HG02610 (cell line): ENCODE results near the gene PRR14.

Source experiments
- ATAC-seq: cut with Tn5 transposase; IDR thresholded peaks from one replicate; pipeline ENCODE4 v1.9.1; 2021; ENCODE audit warnings: mild to moderate bottlenecking, moderate library complexity; ENCODE audit not compliant: unreplicated experiment

Gene PRR14

GRCh38 chr16:30658731-30659506, 8.2 kb downstream of the PRR14 start:
- peak; percentile 45 for ATAC-seq

DNA sequence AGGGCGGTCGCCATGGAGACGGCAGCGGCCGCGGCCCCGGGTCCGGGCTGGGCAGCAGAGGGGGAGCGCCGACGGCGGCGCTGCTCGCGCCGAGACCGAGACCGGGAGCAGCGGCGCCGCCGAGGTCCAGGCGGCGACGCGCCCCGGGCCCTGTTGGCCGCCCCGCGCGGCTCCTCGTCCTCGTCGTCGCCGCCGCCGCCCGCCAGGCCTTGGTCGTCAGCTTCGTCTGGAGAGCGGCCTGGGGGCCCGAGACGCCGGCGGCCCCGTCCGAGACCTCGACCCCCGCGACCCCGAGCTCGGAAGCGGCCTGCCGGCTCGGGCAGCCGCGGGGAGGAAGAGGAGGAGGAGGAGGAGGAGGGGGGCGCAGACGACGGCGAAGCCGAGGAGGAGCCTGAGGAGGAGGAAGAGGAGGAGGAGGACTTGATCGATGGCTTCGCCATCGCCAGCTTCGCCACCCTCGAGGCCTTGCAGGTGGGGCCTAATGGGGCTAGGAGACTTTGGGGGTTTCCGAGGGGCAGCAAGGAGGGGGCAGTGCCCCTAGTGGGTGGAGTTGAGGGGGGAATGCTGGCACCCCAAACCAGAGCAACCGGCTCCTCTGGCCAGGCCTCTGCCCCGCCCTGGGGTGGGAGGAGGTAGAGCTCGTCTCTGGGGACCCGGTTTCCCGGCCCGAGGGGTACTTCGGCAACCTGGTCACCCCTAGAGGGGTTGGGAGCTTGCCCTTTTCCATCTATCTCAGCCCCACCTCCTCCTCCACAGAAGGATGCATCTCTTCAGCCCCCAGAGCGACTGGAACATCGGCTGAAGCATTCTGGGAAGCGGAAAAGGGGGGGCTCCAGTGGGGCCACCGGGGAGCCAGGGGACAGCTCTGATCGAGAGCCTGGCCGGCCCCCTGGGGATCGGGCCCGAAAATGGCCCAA, 9.0 kb downstream of the PRR14 start:
- no peak for ATAC-seq

GRCh38 chr16:30660424-30661261, 9.9 kb downstream of the PRR14 start:
- no peak for ATAC-seq

DNA sequence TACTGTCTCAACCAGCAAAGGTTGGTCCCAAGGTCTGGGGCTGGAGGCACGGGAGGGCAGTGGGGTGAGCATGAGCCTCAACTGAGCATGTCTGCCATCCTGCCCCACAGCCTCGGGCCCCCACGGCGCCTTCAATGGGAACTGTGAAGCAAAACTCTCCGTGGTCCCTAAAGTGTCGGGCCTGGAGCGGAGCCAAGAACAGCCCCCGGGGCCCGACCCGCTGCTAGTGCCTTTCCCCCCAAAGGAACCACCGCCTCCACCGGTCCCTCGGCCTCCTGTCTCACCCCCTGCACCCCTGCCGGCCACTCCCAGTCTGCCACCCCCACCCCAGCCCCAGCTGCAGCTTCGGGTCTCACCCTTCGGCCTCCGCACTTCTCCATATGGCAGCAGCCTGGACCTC, 11.7 kb downstream of the PRR14 start:
- no peak for ATAC-seq

DNA sequence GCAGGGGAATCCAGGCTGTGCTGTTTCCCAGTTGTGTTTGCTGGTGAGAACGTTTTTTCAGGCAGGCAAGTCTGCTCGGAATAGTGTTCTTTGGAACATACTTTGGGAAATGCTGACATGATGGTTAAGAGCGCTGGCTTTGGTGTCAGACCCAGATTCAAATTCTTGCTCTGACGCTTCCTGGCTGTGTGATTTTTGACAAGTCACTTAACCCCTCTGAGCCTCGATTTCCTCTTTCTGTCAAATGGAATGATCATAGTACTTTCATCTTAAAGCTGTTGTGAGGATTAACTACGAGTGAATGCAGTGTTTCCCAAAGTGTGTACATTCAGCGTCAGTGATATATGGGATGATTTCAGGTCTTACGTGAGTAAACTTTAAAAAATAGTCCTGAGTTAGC, 12.3 kb downstream of the PRR14 start:
- ATAC-seq = no peak

- ATAC-seq = no peak
Observed at GRCh38 chr16:30663820-30664219, 13.1 kb downstream of the PRR14 start.

- ATAC-seq = no peak
Observed at GRCh38 chr16:30664616-30665109, 13.9 kb downstream of the PRR14 start.

DNA sequence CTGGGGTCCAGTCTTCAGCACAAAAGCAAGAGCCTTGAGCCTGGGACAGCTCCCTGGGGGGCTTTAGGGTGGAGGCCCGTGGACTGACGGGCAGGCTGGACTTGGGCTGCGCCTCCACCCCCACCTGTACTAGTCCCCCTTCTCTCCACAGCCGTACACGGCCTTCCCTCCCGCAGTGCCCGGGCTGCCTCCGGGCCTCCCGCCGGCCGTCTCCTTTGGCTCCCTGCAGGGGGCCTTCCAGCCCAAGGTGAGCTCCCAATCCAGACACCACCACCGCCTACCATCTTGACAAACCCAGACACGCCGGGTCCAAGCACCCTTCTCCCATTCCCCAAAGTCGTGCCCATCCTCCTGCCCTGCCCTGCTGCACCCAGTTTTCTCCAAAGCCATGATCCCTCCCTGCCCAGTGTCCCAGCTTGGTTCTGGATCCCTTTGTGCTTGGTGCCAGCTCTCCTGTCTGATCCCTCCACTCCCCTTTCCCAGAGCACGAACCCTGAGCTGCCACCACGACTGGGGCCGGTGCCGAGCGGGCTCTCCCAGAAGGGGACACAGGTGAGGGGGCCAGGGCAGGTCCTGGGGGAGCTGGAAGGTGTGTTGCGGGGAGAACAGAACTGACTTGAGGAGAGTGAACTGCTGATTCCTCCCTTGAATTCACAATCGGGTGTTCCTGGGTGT, 14.5 kb downstream of the PRR14 start:
- ATAC-seq = no peak

GRCh38 chr16:30665830-30666190, 15.1 kb downstream of the PRR14 start:
- no peak for ATAC-seq

DNA sequence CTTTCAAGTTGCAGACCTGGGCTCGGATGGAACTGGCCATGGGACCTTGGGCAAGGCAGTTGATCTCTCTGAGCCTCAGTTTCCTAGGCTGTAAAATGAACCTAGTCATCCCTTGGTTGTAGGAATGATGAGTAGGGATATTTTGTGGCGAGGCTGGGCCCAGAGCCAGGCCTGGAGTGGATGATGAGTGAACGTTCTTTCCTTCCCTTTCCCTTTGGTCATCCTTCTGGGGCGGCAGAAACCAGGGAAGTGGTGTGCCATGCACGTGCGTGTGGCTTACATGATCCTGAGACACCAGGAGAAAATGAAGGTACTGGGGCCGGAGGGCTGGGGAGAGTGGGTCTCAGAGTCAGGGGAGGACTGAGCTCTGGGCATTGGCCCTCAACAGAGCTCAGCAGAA, 15.9 kb downstream of the PRR14 start:
- no peak for ATAC-seq

- ATAC-seq = no peak
Observed at GRCh38 chr16:30667361-30667905, 16.7 kb downstream of the PRR14 start.

DNA sequence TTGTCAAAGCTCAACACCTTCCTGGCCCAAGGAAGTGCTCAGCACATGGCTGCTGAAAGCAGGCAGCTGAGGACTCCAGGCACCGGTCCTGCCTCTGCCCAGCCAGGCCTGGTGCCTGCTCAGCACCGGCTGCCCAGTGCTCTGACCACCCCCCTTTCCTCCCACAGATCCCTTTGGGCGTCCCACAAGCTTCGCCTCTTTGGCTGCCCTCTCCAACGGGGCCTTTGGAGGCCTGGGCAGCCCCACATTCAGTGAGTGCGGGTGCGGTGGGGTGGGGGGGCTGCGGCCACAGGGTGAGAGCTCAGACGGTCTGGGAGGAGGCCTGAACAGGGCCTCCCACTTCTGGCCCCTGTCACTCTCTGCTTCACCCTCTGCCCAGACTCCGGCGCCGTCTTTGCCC, 17.6 kb downstream of the PRR14 start:
- no peak for ATAC-seq

DNA sequence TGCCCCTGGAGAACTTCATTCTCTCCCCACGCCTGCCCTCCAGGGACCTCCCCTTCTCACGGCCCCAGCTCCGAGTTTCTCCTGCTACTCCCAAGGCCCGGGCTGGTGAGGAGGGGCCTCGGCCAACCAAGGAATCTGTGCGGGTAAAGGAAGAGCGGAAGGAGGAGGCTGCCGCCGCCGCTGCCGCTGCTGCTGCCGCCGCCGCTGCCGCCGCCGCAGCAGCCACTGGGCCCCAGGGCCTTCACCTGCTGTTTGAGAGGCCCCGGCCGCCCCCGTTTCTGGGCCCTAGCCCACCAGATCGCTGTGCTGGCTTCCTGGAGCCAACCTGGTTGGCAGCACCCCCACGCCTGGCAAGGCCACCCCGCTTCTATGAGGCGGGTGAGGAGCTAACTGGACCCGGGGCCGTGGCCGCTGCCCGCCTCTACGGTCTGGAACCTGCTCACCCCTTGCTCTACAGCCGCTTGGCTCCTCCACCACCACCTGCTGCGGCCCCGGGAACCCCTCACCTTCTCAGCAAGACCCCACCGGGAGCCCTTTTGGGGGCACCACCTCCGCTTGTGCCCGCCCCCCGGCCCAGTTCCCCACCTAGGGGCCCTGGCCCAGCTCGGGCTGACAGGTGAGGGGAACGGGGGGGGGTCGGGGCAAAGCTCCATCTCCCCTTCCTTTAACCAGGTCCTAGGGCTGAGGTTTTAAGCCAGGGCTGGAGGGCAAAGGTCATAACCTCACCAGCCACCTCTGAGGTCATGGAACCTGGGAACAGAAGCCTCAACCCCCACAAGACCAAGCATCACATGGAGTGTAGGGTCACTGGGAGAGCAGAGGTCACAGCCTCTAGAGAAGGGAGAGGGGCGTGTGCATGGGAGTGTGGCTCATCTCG, 18.5 kb downstream of the PRR14 start:
- no peak for ATAC-seq

DNA sequence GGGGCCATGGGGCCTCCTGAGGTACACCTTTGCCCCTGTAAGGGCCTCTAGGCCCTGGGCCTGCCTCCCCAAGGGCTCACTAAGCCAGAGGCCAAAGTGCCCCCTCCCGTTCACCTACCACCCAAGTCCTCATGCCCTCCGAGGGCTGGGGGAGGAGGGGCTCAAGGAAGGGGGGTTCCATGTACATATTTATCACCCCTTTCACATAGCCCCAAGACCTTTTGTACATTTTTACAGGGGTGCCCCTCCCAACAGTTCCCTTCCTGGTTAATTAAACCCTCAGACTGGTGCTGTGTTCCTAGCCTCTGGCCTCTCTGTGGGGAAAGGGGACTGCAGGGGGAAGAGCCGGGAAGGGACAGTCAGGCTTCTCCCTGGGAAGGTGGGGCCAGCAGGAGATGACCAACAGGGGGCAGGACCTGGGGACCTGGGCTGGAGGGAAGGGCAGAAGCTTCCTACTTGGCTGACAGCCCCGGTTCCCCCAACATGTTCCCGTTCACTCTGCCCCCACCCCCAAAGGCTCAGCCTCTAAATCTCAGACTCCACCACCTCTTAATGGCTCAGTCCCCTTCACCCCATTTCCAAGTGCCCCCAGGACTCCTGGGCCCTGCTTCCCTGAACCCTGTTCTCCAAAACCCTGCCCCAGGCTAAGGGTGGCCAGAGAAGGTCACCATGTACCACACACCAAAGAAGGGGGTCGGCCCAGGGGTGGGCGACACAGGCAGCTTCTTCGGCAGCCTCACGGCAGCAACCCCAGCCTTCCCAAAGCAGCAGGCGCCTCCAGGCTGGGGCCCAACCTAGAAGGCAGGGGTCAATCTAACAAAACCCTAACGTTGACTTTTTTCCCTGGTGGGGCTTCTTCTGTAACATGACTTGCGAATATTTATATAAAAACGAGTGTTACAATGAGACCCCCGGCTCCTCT, 19.4 kb downstream of the PRR14 start:
- no peak for ATAC-seq

DNA sequence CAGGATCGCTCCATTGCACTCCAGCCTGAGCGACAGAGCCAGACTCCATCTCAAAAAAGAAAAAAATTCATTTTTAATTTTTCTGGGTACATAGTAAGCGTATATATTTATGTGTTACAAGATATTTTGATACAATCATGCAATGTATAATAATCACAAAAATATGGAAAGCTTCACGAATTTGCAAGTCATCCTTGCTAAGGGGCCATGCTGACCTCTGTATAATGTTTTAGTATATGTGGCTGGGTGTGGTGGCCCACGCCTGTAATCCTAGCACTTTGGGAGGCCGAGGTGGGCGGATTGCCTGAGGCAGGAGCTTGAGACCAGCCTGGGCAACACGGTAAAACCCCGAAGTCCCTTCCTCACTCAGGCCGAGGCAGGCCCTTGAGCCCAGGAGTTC, 24.4 kb downstream of the PRR14 start:
- no peak for ATAC-seq

DNA sequence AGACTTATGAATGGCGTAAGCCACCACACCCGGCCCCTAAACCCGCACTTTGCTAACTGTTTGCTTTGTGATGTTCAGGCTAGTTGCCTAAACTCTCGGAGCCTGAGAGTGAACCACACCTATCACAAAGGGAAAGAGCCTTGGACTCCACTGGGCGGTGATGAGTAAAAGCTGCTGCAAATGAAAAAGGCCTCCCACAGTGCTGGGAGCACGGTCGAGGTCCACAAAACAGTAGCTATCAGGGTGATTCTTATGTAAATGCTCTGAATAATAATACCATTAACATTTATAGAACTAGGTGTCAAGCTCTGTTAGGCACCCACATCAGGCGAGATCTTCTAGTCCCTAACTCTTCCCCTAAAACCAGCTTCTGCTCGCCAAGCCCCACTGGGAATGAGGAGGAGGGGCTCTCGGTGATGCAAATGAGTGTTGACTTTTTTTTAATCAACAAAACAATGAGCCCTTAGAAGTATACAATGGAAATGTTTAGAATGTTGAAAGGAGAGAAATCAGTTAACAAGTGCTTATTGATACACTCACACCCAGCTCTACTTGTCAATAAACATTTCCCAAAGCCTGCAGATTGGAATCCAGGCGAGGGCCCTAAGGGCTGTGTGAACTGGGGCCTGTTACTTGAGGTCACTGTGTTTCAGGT, 27.3 kb downstream of the PRR14 start:
- no peak for ATAC-seq

DNA sequence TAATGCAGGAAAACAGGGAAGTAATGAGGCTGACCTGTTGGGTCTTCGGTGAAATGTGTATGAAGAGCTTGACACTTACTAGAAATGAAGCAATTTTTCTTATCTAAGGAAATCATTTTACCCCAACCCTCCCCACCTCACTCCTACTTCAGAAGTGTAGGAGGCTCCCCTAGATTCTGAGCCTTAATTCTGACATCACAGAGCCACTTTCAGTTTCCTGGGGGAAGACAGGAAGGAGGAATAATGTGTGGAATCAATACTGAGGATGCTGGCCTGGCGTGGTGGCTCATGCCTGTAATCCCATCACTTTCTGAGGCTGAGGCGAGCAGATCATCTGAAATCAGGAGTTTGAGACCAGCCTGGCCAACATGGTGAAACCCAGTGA, 27.8 kb downstream of the PRR14 start:
- no peak for ATAC-seq

DNA sequence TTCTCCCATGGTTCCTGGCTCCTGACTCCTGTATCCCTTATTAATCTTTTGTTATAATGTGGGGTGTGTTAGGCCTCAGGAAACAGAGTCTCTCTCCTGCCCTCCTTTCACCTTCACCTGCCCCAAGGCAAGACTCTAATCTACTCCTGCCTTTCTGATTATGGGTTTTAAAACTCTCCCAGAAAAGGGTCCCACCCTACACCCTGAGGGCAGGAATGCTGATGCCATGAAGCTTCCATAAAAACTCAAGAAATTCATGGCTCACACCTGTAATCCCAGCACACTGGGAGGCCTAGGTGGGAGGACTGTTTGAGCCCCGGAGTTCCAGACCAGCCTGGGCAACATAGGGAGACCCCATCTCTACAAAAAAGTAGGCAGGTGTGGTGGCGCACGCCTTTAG, 29.6 kb downstream of the PRR14 start:
- ATAC-seq = no peak
